ENCODE measurements around the gene CPAMD8. TPM values are rescaled to one million over a fixed set of nuclear protein-coding genes. Genes with fewer than 3 reads are reported as not detected.

The CPAMD8 gene
- total and polyA plus RNA-seq, 9 of the 15 experiments (the other 6 are each of a cell fraction or from before 2014, with no cell fraction given) = 0.20 to 2.1 (median 1.3) TPM

DNA sequence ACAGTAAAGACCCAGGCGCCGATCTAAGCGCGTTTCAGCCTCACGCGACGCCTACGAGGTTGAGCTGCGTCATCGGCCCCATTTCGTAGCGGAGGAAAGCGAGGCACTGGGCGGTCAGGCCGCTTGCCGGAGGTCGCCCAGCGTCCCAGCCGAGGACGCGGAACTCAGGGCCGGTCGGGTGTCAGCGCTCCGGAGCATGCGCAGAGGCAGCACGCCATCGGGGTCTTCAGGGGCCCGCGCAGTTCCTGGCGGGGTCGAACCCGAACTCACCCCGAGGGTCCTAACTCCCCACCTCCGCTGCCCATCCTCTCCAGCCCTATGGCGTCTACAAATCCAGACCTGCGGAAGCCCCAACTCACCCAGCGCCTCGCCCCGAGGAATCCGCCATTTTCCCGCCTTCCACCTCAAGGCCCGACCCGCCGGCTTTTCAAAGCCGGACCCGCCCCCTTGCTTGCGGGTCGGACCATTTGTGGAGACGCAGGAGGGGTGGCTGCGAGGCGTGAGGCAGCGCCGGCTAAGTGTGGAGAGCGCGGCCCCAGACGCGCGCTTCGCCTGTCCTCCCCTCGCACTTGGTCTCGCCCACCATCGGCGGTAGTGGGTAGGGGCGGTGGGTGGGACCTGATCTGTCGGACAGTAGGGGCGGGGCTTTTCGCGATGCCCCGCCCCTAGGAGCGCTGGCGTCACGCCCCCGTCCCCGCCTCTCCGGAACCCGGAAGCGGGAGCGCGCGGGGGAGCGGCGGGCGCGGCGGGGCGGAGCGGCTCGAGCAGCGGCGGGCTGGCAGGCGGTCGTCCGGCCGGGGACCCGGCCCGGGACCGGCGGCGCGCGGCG lies 48.6 kb upstream of the CPAMD8 start, which contains the start of the genes HAUS8 and MYO9B (continued):
- TF ChIP-seq, protein P1, sequence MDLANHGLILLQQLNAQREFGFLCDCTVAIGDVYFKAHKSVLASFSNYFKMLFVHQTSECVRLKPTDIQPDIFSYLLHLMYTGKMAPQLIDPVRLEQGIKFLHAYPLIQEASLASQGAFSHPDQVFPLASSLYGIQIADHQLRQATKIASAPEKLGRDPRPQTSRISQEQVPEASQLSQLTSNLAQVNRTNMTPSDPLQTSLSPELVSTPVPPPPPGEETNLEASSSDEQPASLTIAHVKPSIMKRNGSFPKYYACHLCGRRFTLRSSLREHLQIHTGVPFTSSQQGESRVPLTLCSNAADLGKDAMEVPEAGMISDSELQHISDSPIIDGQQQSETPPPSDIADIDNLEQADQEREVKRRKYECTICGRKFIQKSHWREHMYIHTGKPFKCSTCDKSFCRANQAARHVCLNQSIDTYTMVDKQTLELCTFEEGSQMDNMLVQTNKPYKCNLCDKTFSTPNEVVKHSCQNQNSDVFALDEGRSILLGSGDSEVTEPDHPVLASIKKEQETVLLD (IDR thresholded peaks at IDR 0.05) = peak; percentile 94
- peak; percentile 44; the same call in 1 of the 2 replicates for TF ChIP-seq HCFC1 (IDR thresholded peaks at IDR 0.05; ENCODE audit: low read depth, low read length)
- TF ChIP-seq HDAC1 (IDR thresholded peaks at IDR 0.05) = peak in 1 of 2 experiments; percentile 96; a peak in 2 of 4 replicates
- peak; percentile 84 for TF ChIP-seq GABPA (tag; conservative IDR thresholded peaks at IDR 0.05; ENCODE audit: low read depth)
- TF ChIP-seq ZNF586 (CRISPR knock-in tag; conservative IDR thresholded peaks at IDR 0.05) = no peak
- no peak for TF ChIP-seq COPS2 (conservative IDR thresholded peaks at IDR 0.05)
- TF ChIP-seq PTBP1 (IDR thresholded peaks at IDR 0.05; ENCODE audit: low read depth, low read length) = no peak
- TF ChIP-seq MAZ (CRISPR knock-in tag; conservative IDR thresholded peaks at IDR 0.05 in 1 of 2, IDR thresholded peaks at IDR 0.05 in 1 of 2) = peak; percentile 55 to 93; a peak in 3 of 4 replicates
- no peak for TF ChIP-seq ESRRB (CRISPR knock-in tag; IDR thresholded peaks at IDR 0.05; ENCODE audit: borderline replicate concordance)
- peak; percentile 73 for TF ChIP-seq MYC (IDR thresholded peaks at IDR 0.05; ENCODE audit: low read depth, low read length)
- TF ChIP-seq MYC (CRISPR knock-in tag; IDR thresholded peaks at IDR 0.05; ENCODE audit: borderline replicate concordance, low read depth) = no peak; the same call in 1 of the 2 replicates
- no peak; the same call in 1 of the 2 replicates for TF ChIP-seq SMAD4 (CRISPR knock-in tag; conservative IDR thresholded peaks at IDR 0.05)
- peak; percentile 59 for TF ChIP-seq HNRNPLL (IDR thresholded peaks at IDR 0.05; ENCODE audit: low read depth, low read length, poor library complexity, severe bottlenecking)
- TF ChIP-seq, protein P2, sequence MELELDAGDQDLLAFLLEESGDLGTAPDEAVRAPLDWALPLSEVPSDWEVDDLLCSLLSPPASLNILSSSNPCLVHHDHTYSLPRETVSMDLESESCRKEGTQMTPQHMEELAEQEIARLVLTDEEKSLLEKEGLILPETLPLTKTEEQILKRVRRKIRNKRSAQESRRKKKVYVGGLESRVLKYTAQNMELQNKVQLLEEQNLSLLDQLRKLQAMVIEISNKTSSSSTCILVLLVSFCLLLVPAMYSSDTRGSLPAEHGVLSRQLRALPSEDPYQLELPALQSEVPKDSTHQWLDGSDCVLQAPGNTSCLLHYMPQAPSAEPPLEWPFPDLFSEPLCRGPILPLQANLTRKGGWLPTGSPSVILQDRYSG (tag; conservative IDR thresholded peaks at IDR 0.05; ENCODE audit: low read depth) = no peak
- TF ChIP-seq PKNOX1 (IDR thresholded peaks at IDR 0.05) = peak; percentile 11; the same call in 1 of the 2 replicates
- peak; percentile 91 for TF ChIP-seq FIP1L1 (IDR thresholded peaks at IDR 0.05; ENCODE audit: low read depth, low read length, poor library complexity, severe bottlenecking)
- TF ChIP-seq, protein P3, sequence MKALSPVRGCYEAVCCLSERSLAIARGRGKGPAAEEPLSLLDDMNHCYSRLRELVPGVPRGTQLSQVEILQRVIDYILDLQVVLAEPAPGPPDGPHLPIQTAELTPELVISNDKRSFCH (CRISPR knock-in tag; IDR thresholded peaks at IDR 0.05) = no peak
- TF ChIP-seq, protein P3 (tag; IDR thresholded peaks at IDR 0.05) = no peak
- TF ChIP-seq, protein P4, sequence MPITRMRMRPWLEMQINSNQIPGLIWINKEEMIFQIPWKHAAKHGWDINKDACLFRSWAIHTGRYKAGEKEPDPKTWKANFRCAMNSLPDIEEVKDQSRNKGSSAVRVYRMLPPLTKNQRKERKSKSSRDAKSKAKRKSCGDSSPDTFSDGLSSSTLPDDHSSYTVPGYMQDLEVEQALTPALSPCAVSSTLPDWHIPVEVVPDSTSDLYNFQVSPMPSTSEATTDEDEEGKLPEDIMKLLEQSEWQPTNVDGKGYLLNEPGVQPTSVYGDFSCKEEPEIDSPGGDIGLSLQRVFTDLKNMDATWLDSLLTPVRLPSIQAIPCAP (CRISPR knock-in tag; IDR thresholded peaks at IDR 0.05; ENCODE audit: borderline replicate concordance) = no peak
- peak; percentile 98 for TF ChIP-seq KLF13 (tag; IDR thresholded peaks at IDR 0.05; ENCODE audit: borderline replicate concordance, low read depth)
- TF ChIP-seq NCOA1 (IDR thresholded peaks at IDR 0.05; ENCODE audit: low read depth) = peak; percentile 53; the same call in 1 of the 2 replicates
- TF ChIP-seq FOXK2 (conservative IDR thresholded peaks at IDR 0.05 in 1 of 2, IDR thresholded peaks at IDR 0.05 in 1 of 2; ENCODE audit: low read depth in 2 of 2) = peak; percentile 50 to 100; a peak in 3 of 4 replicates
- no peak for TF ChIP-seq TARDBP (IDR thresholded peaks at IDR 0.05)
